Ureter (tissue), 1 donor: Measurements from ENCODE around the gene IGF2BP3. TPM values are rescaled to one million over a fixed set of nuclear protein-coding genes. Genes with fewer than 3 reads are reported as not detected.
A peak's percentile ranks its signal among the peaks of the same experiment; 100 is the strongest.

ENCODE experiments used
- DNase-seq: peaks from one replicate; pipeline ENCODE4 v3.0.0-alpha.2; 2020; ENCODE audit warnings: low spot score
- total RNA-seq: library from RNA; stranded (reverse); gene quantifications from one replicate; pipeline ENCODE4 v1.2.4, GENCODE V29; 2023
- donor health status: DM: yes; HTN: yes; CAD: no.

Gene IGF2BP3
- total RNA-seq, 1 donor from 2014 or later: 0.78 TPM

- no peak for DNase-seq
Measured at GRCh38 chr7:23264916-23265458, 205.3 kb downstream of the IGF2BP3 start.

- DNase-seq: peak; percentile 48
Measured at GRCh38 chr7:23261843-23262452, 208.3 kb downstream of the IGF2BP3 start.

GRCh38 chr7:23260371-23260770 is 209.9 kb downstream of the IGF2BP3 start:
- no peak for DNase-seq

Other genes with a start within 250 kb of the IGF2BP3 start
- 93.6 TPM for gene GPNMB, start 223.7 kb downstream of the IGF2BP3 start, total RNA-seq
- 46.6 TPM for gene MALSU1, start 171.2 kb downstream of the IGF2BP3 start, total RNA-seq
- 147 TPM for gene TRA2A, start 61.5 kb upstream of the IGF2BP3 start, total RNA-seq
- gene CCDC126, start 126.9 kb upstream of the IGF2BP3 start, total RNA-seq: 9.6 TPM
- 25.5 TPM for gene FAM221A, start 209.7 kb upstream of the IGF2BP3 start, total RNA-seq
- gene STK31, start 239.7 kb upstream of the IGF2BP3 start, total RNA-seq: 2.5 TPM